Jurkat, Clone E6-1 (cell line): ENCODE measurements around the gene NDC1.

ENCODE experiments used
- DNase-seq: peaks from one replicate; pipeline ENCODE4 v3.0.0-alpha.2; 2011; ENCODE audit warnings: low read depth, low spot score
- H3K4me3 ChIP-seq: 2 replicates; pipeline ENCODE4 v1.5.1; 2011; ENCODE audit warnings: mild to moderate bottlenecking, low read length, control low read depth, moderate library complexity

NDC1 gene

DNA sequence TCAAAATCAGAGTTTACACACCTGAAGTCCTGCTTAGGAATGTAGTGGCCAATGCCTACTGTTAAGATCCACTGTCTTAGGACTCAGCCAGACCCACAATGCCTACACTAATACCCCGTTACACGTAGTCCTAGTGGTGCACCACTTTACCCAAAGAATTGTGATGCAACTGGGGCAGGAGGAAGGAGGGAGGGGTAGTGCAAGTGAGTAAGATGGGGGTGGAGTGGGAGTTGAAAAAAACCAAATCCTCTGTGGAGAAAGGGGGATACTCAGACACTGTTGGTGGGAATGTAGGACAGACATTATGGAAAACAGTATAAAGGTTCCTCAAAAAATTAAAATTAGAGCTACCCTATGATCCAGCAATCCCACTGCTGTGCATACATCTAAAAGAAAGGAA lies 118.6 kb downstream of the NDC1 start:
- no peak overlapping the region for H3K4me3 ChIP-seq
- DNase-seq: no peak

DNA sequence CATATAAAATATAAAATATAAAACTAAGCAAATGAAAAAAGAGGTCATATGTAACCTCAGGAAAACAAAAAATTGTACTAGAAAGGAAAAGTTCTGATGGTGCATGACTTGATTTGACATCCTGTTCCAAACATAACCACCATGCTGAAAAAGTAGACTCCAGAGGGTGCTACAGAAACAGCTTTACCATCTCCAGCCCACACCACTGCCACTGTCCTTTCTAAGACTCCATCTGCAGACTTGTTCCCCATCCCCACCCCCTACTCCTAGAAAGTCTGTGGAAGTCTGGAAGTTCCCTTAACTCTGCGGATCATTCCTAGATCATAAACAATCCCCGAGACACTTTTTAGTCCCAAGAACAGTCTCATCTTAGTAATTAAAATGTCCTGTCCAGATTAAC lies 119.7 kb downstream of the NDC1 start:
- no peak for DNase-seq
- no peak overlapping the region for H3K4me3 ChIP-seq

DNA sequence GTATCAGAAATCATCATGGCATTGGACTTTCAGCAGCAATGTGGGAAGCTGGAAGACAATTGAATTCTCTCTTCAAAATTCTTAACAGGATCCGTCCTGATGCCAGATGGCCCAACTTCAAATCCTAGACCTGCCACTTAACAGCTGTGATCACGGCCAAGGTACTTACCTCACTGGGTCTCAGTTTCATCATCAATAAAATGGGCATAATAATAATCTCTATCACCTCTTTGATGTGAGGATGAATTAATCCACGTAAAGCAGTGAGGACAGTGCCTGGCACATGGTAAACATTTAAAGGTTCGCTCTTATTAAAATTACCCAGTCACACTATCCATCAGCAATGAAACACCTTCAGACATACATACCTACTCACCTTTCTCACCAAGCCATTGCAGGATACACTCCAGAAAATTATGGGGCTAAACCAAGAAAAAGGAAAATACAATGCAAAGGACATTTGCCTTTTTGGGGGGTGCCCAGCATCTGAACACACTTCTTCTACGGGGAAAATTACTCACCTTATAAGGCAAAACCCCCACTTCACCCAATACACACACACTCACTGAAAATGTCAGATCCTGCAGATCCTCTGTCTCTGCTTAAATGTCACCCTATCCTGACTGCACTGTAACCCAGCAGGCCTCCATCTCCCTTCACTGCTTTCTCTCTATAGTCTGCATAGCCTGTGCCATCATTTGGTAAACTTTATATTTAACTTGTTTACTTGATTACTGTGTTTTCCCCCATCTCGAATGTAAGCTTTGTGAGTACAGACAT lies 120.9 kb downstream of the NDC1 start:
- H3K4me3 ChIP-seq: no peak overlapping the region
- DNase-seq: no peak

DNA sequence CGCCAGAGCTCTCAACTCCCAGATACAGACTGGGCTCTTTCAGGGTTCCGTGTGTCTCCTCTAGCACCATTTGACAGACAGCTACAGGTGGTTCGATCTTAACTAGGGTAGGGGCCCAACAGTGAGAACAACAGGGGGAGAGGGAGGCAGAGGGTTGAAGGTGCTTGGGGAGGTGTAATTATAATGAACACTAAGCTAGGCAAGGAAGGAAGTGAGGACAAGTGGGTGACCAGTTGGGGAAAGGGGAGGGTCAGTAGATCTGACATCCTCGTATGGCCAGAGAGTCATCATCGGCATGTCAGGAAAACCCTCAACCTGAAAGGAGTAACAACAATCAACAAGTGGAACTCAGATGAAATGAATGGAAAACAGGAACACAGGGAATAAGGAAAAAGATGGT lies 121.9 kb downstream of the NDC1 start:
- DNase-seq: no peak
- H3K4me3 ChIP-seq: no peak overlapping the region

GRCh38 chr1:53715478-53715877 lies 122.6 kb downstream of the NDC1 start:
- no peak overlapping the region for H3K4me3 ChIP-seq
- no peak for DNase-seq
